ENCODE measurements around the gene GUCY1A1.

GRCh38 chr4:155705664-155706063 is 39.0 kb downstream of the GUCY1A1 start:
- TF ChIP-seq POLR2A (IDR thresholded peaks at IDR 0.05; ENCODE audit: low read depth, low read length) (no peak), POLR2AphosphoS5 (IDR thresholded peaks at IDR 0.05; ENCODE audit: low read depth, low read length) (no peak)

Measured in GM12892 (cell line).